ENCODE measurements around the gene TTC34. TPM values are rescaled to one million over a fixed set of nuclear protein-coding genes. Genes with fewer than 3 reads are reported as not detected.

Gene TTC34
- total RNA-seq, 1 experiment from 2014 or later = 0.61 TPM

- no peak for DNase-seq (ENCODE audit: low spot score)
- POLR2A ChIA-PET = no interaction called here
- Mint-ChIP-seq H3K27ac (no peak overlapping the region), H3K4me1 (0 out of 2 replicates have a peak, but pooled peaks cover 2% of the 10 kb centered on the region), H3K27me3 (ENCODE audit: low read depth) (peaks cover 64% of the 10 kb centered on the region), H3K4me3 (no peak overlapping the region), H3K9me3 (peaks cover 30% of the 10 kb centered on the region), H3K36me3 (peaks cover 31% of the 10 kb centered on the region)
- no peak for ATAC-seq
- TF ChIP-seq IRF1 (CRISPR knock-in tag; IDR thresholded peaks at IDR 0.05) (no peak), FOXK1 (CRISPR knock-in tag; IDR thresholded peaks at IDR 0.05) (no peak), ZNF396 (CRISPR knock-in tag; IDR thresholded peaks at IDR 0.05; ENCODE audit: borderline replicate concordance) (no peak), PREB (CRISPR knock-in tag; IDR thresholded peaks at IDR 0.05; ENCODE audit: borderline replicate concordance) (no peak), ZNF219 (CRISPR knock-in tag; IDR thresholded peaks at IDR 0.05; ENCODE audit: borderline replicate concordance) (no peak), NFE2L1 (CRISPR knock-in tag; IDR thresholded peaks at IDR 0.05) (no peak), CBFB (CRISPR knock-in tag; IDR thresholded peaks at IDR 0.05; ENCODE audit: low read depth) (no peak), NFYB (CRISPR knock-in tag; conservative IDR thresholded peaks at IDR 0.05; ENCODE audit: low read depth) (no peak), RELA (CRISPR knock-in tag; IDR thresholded peaks at IDR 0.05; ENCODE audit: borderline replicate concordance) (no peak), RORB (CRISPR knock-in tag; IDR thresholded peaks at IDR 0.05) (no peak), ATF1 (CRISPR knock-in tag; IDR thresholded peaks at IDR 0.05) (no peak), E2F5 (CRISPR knock-in tag; IDR thresholded peaks at IDR 0.05) (no peak), ZNF423 (CRISPR knock-in tag; IDR thresholded peaks at IDR 0.05) (no peak), AFF4 (CRISPR knock-in tag; IDR thresholded peaks at IDR 0.05; ENCODE audit: borderline replicate concordance) (no peak)
- TF ChIP-seq, protein P1, sequence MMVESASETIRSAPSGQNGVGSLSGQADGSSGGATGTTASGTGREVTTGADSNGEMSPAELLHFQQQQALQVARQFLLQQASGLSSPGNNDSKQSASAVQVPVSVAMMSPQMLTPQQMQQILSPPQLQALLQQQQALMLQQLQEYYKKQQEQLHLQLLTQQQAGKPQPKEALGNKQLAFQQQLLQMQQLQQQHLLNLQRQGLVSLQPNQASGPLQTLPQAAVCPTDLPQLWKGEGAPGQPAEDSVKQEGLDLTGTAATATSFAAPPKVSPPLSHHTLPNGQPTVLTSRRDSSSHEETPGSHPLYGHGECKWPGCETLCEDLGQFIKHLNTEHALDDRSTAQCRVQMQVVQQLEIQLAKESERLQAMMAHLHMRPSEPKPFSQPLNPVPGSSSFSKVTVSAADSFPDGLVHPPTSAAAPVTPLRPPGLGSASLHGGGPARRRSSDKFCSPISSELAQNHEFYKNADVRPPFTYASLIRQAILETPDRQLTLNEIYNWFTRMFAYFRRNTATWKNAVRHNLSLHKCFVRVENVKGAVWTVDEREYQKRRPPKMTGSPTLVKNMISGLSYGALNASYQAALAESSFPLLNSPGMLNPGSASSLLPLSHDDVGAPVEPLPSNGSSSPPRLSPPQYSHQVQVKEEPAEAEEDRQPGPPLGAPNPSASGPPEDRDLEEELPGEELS (CRISPR knock-in tag; IDR thresholded peaks at IDR 0.05) = no peak
- TF ChIP-seq, protein P2, sequence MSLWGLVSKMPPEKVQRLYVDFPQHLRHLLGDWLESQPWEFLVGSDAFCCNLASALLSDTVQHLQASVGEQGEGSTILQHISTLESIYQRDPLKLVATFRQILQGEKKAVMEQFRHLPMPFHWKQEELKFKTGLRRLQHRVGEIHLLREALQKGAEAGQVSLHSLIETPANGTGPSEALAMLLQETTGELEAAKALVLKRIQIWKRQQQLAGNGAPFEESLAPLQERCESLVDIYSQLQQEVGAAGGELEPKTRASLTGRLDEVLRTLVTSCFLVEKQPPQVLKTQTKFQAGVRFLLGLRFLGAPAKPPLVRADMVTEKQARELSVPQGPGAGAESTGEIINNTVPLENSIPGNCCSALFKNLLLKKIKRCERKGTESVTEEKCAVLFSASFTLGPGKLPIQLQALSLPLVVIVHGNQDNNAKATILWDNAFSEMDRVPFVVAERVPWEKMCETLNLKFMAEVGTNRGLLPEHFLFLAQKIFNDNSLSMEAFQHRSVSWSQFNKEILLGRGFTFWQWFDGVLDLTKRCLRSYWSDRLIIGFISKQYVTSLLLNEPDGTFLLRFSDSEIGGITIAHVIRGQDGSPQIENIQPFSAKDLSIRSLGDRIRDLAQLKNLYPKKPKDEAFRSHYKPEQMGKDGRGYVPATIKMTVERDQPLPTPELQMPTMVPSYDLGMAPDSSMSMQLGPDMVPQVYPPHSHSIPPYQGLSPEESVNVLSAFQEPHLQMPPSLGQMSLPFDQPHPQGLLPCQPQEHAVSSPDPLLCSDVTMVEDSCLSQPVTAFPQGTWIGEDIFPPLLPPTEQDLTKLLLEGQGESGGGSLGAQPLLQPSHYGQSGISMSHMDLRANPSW (CRISPR knock-in tag; conservative IDR thresholded peaks at IDR 0.05; ENCODE audit: low read depth) = no peak
- CTCF ChIA-PET = interaction anchor here (0.8 kb wide), 2 partner anchors 93 to 219 kb away, joined by 3 to 5 read pairs; no protein-coding TSS in a partner anchor
These were observed 168.0 kb downstream of the TTC34 start for GRCh38 chr1:2633366-2633935.
